NB4 (cell line): ENCODE data around the gene OTUD5.

Experiments used
- CTCF ChIP-seq: IDR thresholded peaks from one replicate; pipeline ENCODE4 v1.5.1; 2012; ENCODE audit warnings: low read depth, low read length
- MYC ChIP-seq: IDR thresholded peaks from 2 replicates; pipeline ENCODE4 v1.6.1; 2011; ENCODE audit warnings: low read depth, low read length
- POLR2A ChIP-seq: IDR thresholded peaks from 2 replicates; pipeline ENCODE4 v1.6.1; 2011; ENCODE audit warnings: mild to moderate bottlenecking; ENCODE audit not compliant: insufficient read length; ENCODE audit errors: extremely low read depth
- TF ChIP-seq, protein P1 (sequence below): IDR thresholded peaks from 2 replicates; pipeline ENCODE4 v1.6.1; 2011; ENCODE audit warnings: low read depth, low read length

DNA sequence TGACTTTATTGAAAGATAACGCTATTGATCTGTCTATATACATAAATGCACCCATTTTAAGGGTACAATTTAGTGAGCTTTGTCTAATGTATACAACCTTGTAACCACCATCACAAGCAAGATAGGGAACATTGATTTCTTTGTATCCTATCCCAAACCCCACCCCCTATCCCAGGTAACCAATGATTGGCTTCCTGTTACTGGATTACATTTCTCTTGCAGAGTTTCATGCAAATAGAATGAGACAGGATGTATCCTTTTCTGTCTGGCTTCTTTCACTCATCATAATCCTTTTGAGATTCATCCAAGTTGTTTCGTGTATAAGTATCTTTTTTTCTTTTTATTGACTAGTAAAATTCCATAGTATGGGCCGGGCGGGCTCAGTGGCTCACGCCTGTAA is 46.3 kb upstream of the OTUD5 start:
- TF ChIP-seq POLR2A (no peak), CTCF (no peak), MYC (no peak)
- TF ChIP-seq, protein P1, sequence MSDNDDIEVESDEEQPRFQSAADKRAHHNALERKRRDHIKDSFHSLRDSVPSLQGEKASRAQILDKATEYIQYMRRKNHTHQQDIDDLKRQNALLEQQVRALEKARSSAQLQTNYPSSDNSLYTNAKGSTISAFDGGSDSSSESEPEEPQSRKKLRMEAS = no peak
